BLaER1 (cell line): ENCODE measurements around the gene TINCR.
"Not testable (repeated sequence)": the region's sequence is repeated elsewhere in the genome, so short reads cannot be mapped to it uniquely, and the experiment has no call there.

Experiments
- H3K27ac ChIP-seq: shearing (Covaris generic); formaldehyde crosslinking; 2 replicates; pipeline ENCODE4 v1.8.1; 2022
- H3K27me3 ChIP-seq: shearing (Covaris generic); formaldehyde crosslinking; 2 replicates; pipeline ENCODE4 v1.8.1; 2022
- H3K36me3 ChIP-seq: shearing (Covaris generic); formaldehyde crosslinking; 2 replicates; pipeline ENCODE4 v1.8.1; 2022
- H3K4me1 ChIP-seq: shearing (Covaris generic); formaldehyde crosslinking; 2 replicates; pipeline ENCODE4 v1.8.1; 2022
- H3K4me2 ChIP-seq: shearing (Covaris generic); formaldehyde crosslinking; 2 replicates; pipeline ENCODE4 v1.8.1; 2022
- H3K4me3 ChIP-seq: shearing (Covaris generic); formaldehyde crosslinking; 2 replicates; pipeline ENCODE4 v1.8.1; 2022
- H3K9ac ChIP-seq: shearing (Covaris generic); formaldehyde crosslinking; 2 replicates; pipeline ENCODE4 v1.8.1; 2022
- H3K9me3 ChIP-seq: shearing (Covaris generic); formaldehyde crosslinking; 2 replicates; pipeline ENCODE4 v1.8.1; 2022
- H4K20me1 ChIP-seq: shearing (Covaris generic); formaldehyde crosslinking; 2 replicates; pipeline ENCODE4 v1.8.1; 2022
- Cebpa-rat ChIP-seq: shearing (Covaris generic); IDR thresholded peaks from 2 replicates; pipeline ENCODE4 v1.8.1; 2022

Gene TINCR

DNA sequence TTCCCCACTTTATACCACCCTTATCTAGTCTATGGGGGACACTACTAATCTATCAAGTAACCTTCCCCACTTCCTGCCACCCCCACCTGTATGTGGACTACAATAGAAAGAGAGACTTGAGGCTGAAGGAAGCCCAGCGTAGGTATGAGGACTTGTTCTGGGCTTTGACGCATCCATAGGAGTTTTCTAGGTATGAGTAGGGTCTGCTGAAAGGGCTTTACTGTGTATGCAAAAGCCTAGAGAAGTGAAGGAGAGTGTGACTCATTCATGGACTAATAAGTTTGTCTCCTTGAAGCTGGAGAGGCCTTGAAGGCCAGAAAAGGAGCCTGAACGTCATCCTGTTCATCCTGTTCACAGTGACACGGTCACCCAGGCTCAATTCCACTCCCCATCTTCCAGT, 21.8 kb downstream of the TINCR start:
- no peaks in the 10 kb centered on the region for H3K36me3 ChIP-seq
- TF ChIP-seq Cebpa-rat = no peak
- H3K4me2 ChIP-seq = no peak overlapping the region
- H3K27me3 ChIP-seq = no peaks in the 10 kb centered on the region
- H3K4me3 ChIP-seq = no peak overlapping the region
- no peaks in the 10 kb centered on the region for H4K20me1 ChIP-seq
- H3K27ac ChIP-seq = no peak overlapping the region
- H3K9ac ChIP-seq = no peak overlapping the region
- H3K4me1 ChIP-seq = peaks cover 5% of the 10 kb centered on the region; the same call in 1 of the 2 replicates
- H3K9me3 ChIP-seq = no peaks in the 10 kb centered on the region

DNA sequence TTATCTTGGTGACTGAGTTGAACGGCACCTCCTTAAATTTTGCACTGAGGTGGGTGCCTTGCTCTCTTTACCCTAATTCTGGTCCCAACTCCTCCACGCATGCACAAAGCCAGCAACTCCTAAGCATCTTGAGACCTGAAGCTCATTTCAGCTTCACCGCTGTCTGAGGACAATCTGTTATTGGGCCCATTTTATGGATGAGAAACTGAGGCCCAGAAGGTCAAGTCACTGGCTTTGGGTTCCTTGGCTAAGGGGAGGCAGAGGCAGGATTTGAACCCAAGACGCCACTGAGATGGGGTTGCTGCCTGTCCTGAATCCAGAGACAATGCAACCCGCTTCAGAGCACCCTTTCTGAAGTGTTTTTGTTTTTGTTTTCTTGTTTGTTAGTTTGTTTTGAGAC, 22.7 kb downstream of the TINCR start:
- no peak for TF ChIP-seq Cebpa-rat
- Histone ChIP-seq H3K9ac (no peak overlapping the region), H3K4me2 (no peak overlapping the region)

DNA sequence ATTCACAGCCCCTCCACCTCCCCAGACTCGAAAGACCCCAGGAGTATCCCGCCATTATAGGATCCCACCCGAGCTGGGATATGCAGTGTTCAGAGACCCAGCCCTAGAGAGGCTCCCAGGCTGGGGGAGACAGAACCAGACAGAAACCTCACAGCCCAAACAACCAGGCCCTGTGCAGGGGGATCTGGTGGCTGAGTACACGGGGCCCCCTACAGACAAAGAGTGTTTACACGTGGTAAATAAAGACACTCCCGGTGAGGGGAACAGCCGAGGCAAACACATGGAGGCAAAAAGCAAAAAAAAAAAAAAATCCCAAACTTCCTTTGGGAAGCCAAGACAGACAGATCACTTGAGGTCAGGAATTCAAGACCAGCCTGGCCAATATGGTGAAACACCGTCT, 25.1 kb downstream of the TINCR start:
- no peaks in the 10 kb centered on the region for H3K9me3 ChIP-seq
- H3K4me2 ChIP-seq = no peak overlapping the region
- H3K27ac ChIP-seq = no peak overlapping the region
- H3K36me3 ChIP-seq = no peaks in the 10 kb centered on the region
- no peaks in the 10 kb centered on the region for H4K20me1 ChIP-seq
- H3K27me3 ChIP-seq = no peaks in the 10 kb centered on the region
- no peak overlapping the region for H3K4me3 ChIP-seq
- no peak overlapping the region for H3K9ac ChIP-seq
- H3K4me1 ChIP-seq = peaks cover 18% of the 10 kb centered on the region
- TF ChIP-seq Cebpa-rat = no peak

More for the DNA sequence above, 22.7 kb downstream of the TINCR start:
- H3K9me3 ChIP-seq = no peaks in the 10 kb centered on the region
- H4K20me1 ChIP-seq = no peaks in the 10 kb centered on the region
- no peaks in the 10 kb centered on the region for H3K27me3 ChIP-seq
- H3K4me3 ChIP-seq = no peak overlapping the region
- no peaks in the 10 kb centered on the region for H3K36me3 ChIP-seq
- H3K4me1 ChIP-seq = peaks cover 5% of the 10 kb centered on the region
- H3K27ac ChIP-seq = no peak overlapping the region

DNA sequence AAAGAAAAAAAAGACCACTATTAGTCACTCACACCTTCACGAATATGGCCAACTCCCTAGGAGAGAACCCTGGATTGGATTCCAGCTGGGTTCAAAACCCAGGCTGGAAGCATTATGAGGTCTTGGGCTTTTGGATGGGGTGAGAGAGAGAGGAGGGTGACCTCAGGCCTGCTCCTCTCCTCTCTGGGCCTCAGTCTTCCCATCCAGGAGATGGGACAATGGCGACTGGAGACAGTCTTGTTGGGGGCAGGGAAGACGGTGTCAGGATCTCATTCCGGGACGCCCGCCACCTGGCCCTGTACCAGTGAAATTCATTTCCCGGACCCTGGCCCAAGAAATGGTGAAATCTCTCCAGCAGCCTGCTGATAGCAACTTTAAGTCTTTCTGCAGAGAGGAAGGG, 26.3 kb downstream of the TINCR start:
- Histone ChIP-seq H3K27ac (no peak overlapping the region), H3K4me3 (no peak overlapping the region), H3K27me3 (no peaks in the 10 kb centered on the region), H3K4me1 (peaks cover 18% of the 10 kb centered on the region), H3K36me3 (no peaks in the 10 kb centered on the region), H3K4me2 (no peak overlapping the region), H4K20me1 (no peaks in the 10 kb centered on the region), H3K9ac (no peak overlapping the region), H3K9me3 (peaks cover 2% of the 10 kb centered on the region; the same call in 1 of the 2 replicates)
- TF ChIP-seq Cebpa-rat = no peak

DNA sequence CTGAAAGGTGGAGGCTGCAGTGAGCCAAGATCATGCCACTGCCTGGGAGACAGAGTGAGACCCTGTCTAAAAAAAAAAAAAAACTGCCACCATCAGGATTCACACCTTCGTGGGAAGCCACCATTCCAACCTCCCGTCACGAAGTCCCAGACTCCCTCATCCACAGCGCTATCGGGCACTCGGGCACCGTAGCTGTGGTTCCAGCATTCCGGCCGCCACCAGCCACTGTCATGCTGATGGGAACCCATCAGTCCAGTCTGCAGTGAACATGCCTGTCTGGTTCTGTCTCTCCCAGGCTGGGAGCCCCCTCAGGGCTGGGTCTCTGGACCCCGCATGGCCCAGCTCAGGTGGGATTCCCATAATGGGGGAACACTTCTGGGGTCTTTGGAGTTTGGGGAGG, 27.5 kb downstream of the TINCR start:
- no peaks in the 10 kb centered on the region for H3K27me3 ChIP-seq
- no peak overlapping the region for H3K27ac ChIP-seq
- H3K36me3 ChIP-seq = no peaks in the 10 kb centered on the region
- H3K9ac ChIP-seq = no peak overlapping the region
- no peaks in the 10 kb centered on the region for H4K20me1 ChIP-seq
- no peak overlapping the region for H3K4me2 ChIP-seq
- peaks cover 18% of the 10 kb centered on the region for H3K4me1 ChIP-seq
- H3K9me3 ChIP-seq = peaks cover 15% of the 10 kb centered on the region
- no peak for TF ChIP-seq Cebpa-rat
- H3K4me3 ChIP-seq = no peak overlapping the region

DNA sequence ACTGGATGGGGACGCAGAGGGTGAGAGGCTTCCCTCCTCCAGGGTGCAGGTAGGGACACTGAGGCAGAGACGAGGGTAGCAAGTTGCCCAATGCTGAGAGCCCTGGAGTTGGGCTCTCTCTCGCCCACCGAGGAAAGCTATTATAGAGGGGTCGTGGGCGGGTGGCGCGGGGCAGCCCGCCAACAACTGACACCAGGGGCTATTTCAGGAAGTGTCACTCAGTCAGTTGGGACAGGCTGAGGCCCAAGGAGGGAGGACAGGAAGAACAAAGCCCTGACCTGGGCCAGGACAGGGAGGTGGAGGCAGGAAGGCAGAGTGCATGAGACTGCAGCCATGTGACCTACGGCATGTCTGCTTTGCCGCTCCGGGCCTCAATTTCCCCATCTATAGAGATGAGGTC, 29.9 kb downstream of the TINCR start:
- Histone ChIP-seq H3K27ac (no peak overlapping the region), H3K9ac (no peak overlapping the region), H3K36me3 (no peaks in the 10 kb centered on the region), H3K4me1 (peaks cover 18% of the 10 kb centered on the region), H3K4me2 (no peak overlapping the region), H3K4me3 (no peak overlapping the region), H4K20me1 (no peaks in the 10 kb centered on the region), H3K9me3 (peaks cover 35% of the 10 kb centered on the region), H3K27me3 (no peaks in the 10 kb centered on the region)
- no peak for TF ChIP-seq Cebpa-rat

DNA sequence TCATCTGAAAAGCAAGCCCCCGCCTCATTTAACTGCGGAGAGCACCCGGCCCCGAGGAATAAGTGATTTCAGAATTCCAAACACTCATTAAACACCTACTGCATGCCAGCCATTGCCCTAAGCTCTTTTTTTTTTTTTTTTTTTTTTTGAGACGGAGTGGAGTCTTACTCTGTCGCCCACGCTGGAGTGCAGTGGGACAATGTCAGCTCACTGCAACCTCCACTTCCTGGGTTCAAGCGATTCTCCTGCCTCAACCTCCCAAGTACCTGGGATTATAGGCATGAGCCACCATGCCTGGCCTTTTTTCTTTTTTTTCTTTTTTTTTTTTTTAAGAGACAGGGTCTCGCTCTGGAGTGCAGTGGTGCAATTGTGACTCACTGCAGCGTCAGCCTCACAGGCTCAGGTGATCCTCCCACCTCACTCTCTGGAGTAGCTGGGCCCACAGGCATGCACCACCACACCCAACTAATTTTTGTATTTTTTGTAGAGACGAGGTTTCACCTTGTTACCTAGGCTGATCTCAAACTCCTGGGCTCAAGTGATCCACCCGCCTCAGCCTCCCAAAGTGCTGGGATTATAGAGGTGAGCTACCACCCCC, 30.7 kb downstream of the TINCR start:
- H4K20me1 ChIP-seq, H3K4me2 ChIP-seq, H3K27me3 ChIP-seq, H3K9ac ChIP-seq, H3K4me3 ChIP-seq, H3K36me3 ChIP-seq, H3K27ac ChIP-seq: not testable (repeated sequence)
- H3K4me1 ChIP-seq = peaks cover 18% of the 10 kb centered on the region
- peaks cover 35% of the 10 kb centered on the region for H3K9me3 ChIP-seq

DNA sequence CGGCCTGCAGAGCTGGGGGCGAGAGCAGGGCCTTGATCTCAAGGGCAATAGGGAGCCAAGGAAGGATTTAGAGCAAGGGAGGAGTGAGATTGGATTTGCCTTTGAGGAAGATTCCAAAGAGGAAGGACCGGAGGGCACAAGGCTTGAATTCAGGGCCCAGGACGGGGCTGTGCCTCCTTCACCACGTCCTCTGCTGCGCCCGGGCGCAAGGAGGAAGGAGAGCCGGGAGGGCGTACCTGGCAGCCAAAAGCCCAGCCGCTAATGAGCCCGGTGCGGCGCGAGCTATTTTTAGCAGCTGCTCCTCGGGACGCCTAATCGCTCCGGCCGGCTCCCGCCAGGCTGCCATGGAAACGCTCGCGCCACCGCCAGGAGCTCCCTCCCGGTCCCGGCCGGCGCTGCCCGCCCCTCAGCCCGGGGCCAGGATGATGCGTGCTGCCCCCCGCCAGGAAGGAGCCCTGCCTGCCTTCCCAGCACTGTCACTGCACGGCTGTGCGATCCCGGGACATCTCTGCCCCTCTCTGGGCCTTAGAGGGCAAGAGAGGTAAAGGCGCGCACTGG, 31.3 kb downstream of the TINCR start:
- Histone ChIP-seq H3K4me3 (no peak overlapping the region), H4K20me1 (no peaks in the 10 kb centered on the region), H3K36me3 (no peaks in the 10 kb centered on the region), H3K27ac (no peak overlapping the region), H3K4me2 (no peak overlapping the region), H3K9me3 (peaks cover 35% of the 10 kb centered on the region), H3K27me3 (no peaks in the 10 kb centered on the region), H3K9ac (no peak overlapping the region), H3K4me1 (peaks cover 18% of the 10 kb centered on the region)
- no peak for TF ChIP-seq Cebpa-rat

DNA sequence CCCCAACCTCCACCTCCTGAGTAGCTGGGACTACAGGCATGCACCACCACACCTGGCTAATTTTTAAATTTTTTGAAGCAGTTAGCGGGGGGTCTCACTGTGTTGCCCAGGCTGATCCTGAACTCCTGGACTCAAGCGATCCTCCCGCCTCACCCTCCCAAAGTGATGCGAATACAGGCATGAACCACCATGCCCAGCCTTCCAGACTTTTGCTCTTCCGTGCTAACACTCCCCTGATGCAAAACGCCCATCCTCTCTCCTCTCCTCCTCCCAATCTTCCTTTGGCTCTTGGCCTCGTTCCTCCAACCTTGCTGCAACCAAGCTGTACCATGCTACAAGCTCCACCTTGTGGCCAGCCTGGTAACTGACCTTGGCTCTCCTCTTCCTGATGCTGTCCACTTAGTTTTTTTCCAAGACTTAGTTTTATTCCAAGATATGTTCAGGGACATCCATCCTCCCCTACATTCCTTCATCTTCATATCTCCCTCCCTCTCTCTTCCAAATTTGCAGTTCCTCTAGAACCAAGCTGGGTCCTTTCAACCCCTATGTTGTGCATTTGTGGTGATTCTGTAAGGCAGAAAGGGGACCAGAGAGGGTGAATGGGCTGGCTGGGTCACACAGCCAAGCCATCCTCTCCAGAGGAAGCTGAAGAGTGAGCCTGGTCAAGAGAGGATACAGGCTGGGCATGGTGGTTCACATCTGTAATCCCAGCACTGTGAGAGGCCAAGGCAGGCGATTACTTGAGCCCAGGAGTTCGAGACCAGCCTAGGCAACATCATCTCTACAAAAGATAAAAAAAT, 32.8 kb downstream of the TINCR start:
- Histone ChIP-seq H3K4me3 (no peak overlapping the region), H4K20me1 (no peaks in the 10 kb centered on the region)
- no peak for TF ChIP-seq Cebpa-rat

DNA sequence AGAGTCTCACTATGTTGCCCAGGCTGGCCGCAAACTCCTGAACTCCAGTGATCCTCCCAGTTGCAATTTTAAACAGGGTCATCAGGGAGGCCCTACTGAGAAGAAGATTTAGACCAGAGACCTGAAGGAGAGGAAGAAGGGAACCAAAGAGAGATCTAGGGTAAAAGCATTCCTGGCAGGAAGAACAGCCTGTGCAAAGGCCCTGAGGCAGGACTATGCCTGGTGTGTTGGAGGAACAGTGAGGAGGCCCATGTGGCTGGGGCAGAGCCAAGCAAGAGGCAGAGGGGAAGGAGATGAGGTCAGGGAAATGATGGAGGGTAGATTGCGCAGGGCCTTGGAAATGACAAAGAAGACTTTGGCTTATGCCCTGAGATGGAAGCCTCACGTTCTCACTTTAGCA, 34.5 kb downstream of the TINCR start:
- Histone ChIP-seq H3K36me3 (no peaks in the 10 kb centered on the region), H3K27me3 (no peaks in the 10 kb centered on the region), H3K9me3 (peaks cover 35% of the 10 kb centered on the region), H3K4me2 (no peak overlapping the region), H3K27ac (no peak overlapping the region), H3K4me3 (no peak overlapping the region), H4K20me1 (no peaks in the 10 kb centered on the region), H3K9ac (no peak overlapping the region), H3K4me1 (peaks cover under 1% of the 10 kb centered on the region; the same call in 1 of the 2 replicates)
- no peak for TF ChIP-seq Cebpa-rat

More for the DNA sequence above, 32.8 kb downstream of the TINCR start:
- Histone ChIP-seq H3K4me2 (no peak overlapping the region), H3K27me3 (no peaks in the 10 kb centered on the region), H3K4me1 (peaks cover 17% of the 10 kb centered on the region), H3K9ac (no peak overlapping the region), H3K9me3 (peaks cover 35% of the 10 kb centered on the region), H3K27ac (no peak overlapping the region), H3K36me3 (no peaks in the 10 kb centered on the region)
